K562 (cell line): ENCODE data around the gene UTRN. TPM values are rescaled to one million over a fixed set of nuclear protein-coding genes. Genes with fewer than 3 reads are reported as not detected.

Experiments
- ATAC-seq: fragments of 200-7000 bp; cut with Tn5 transposase; 3 replicates; pipeline ENCODE4 v1.9.1; 2020; ENCODE audit warnings: moderate library complexity
- BruUV-seq: library from RNA; stranded (reverse); fragments of 400-500 nt; replicated peaks from 2 replicates; lab custom pipeline; 2021; lab: Mats Ljungman, UMichigan
- CTCF ChIA-PET: fragments of 300-600 bp; formaldehyde crosslinking; extraction: SDS; loops from one replicate; lab custom pipeline; 2021; ENCODE audit warnings: low intra/inter-chr PET ratio; lab: Yijun Ruan, JAX
- POLR2A ChIA-PET: fragments of 300-600, 350-650 bp; sonication (Branson Sonifier 250); formaldehyde crosslinking; extraction: SDS; loops from one replicate; lab custom pipeline; 2021; ENCODE audit warnings: antibody characterized with exemption, inconsistent platforms; lab: Yijun Ruan, JAX
- DNase-seq, 4 experiments: peaks; one replicate each; pipeline versions ENCODE4 v3.0.0 to v3.0.0-alpha.2; 2011 to 2018; ENCODE audit warnings: low spot score in 3 of 4, mixed read lengths in 3 of 4; ENCODE audit errors: extremely low read depth in 1 of 4
- FAIRE-seq: peaks from 2 replicates; lab custom pipeline; 2011; peaks lifted over from hg19 to GRCh38; lab: Jason Lieb, UNC
- H2AFZ ChIP-seq: 2 replicates; pipeline ENCODE4 v1.6.0; 2011; ENCODE audit warnings: low read depth, low read length, control low read depth, inconsistent platforms
- H3K27ac ChIP-seq: fragments of 200-600 bp; 3 replicates; pipeline ENCODE4 v1.8.0; 2011; ENCODE audit warnings: low read depth, mild to moderate bottlenecking, control low read depth, inconsistent platforms, low read length, moderate library complexity, mixed read lengths; ENCODE audit errors: extremely low read depth
- H3K27me3 ChIP-seq, 2 experiments: fragments of 300-600 bp in 1 of 2; 2 replicates in 1 of 2; 3 replicates in 1 of 2; pipeline versions ENCODE4 v1.6.0 to v1.8.0; 2011; ENCODE audit warnings: inconsistent platforms in 2 of 2, low read length in 2 of 2, mild to moderate bottlenecking in 1 of 2, mixed read lengths in 1 of 2, moderate library complexity in 1 of 2; ENCODE audit not compliant: control insufficient read depth in 2 of 2, insufficient read depth in 2 of 2
- H3K36me3 ChIP-seq: fragments of 300-600 bp; 3 replicates; pipeline ENCODE4 v1.8.0; 2011; ENCODE audit warnings: mild to moderate bottlenecking, low read length, inconsistent platforms; ENCODE audit not compliant: control insufficient read depth, insufficient read depth
- H3K4me1 ChIP-seq, 2 experiments: fragments of 200-600 bp in 1 of 2; replicated peaks in 1 of 2; 2 replicates in 1 of 2; 3 replicates in 1 of 2; pipeline versions ENCODE4 v1.5.1 to v1.8.0; 2011; ENCODE audit warnings: inconsistent platforms in 2 of 2, low read length in 2 of 2, mild to moderate bottlenecking in 1 of 2, mixed read lengths in 1 of 2, moderate library complexity in 1 of 2; ENCODE audit not compliant: control insufficient read depth in 2 of 2, insufficient read depth in 2 of 2
- H3K4me2 ChIP-seq: 2 replicates; pipeline ENCODE4 v1.6.1; 2011; ENCODE audit warnings: low read length, control low read depth, inconsistent platforms, mixed read lengths; ENCODE audit not compliant: insufficient read depth
- H3K4me3 ChIP-seq: fragments of 200-600 bp; sonication (generic), shearing (Covaris generic); 2 replicates; pipeline ENCODE4 v1.5.1; 2016; ENCODE audit warnings: control low read depth, inconsistent platforms
- H3K79me2 ChIP-seq: fragments of 200-600 bp; 3 replicates; pipeline ENCODE4 v1.8.0; 2011; ENCODE audit warnings: low read length, inconsistent platforms; ENCODE audit not compliant: control insufficient read depth, insufficient read depth
- H3K9ac ChIP-seq, 2 experiments: 2 replicates each; pipeline versions ENCODE4 v1.6.0 to v1.6.1; 2011; ENCODE audit warnings: low read depth in 2 of 2, low read length in 2 of 2, control low read depth in 1 of 2, inconsistent platforms in 1 of 2, mild to moderate bottlenecking in 1 of 2, mixed read lengths in 1 of 2; ENCODE audit not compliant: insufficient read depth in 1 of 2
- H3K9me1 ChIP-seq: one replicate; pipeline ENCODE4 v1.6.0; 2011; ENCODE audit warnings: inconsistent platforms, mild to moderate bottlenecking, low read length, moderate library complexity; ENCODE audit not compliant: control insufficient read depth, insufficient read depth
- H3K9me3 ChIP-seq: replicated peaks from 2 replicates; pipeline ENCODE4 v1.5.1; 2011; ENCODE audit warnings: low read depth, low read length, inconsistent platforms; ENCODE audit not compliant: control insufficient read depth, insufficient read depth
- H4K20me1 ChIP-seq: replicated peaks from 2 replicates; pipeline ENCODE4 v1.6.1; 2011; ENCODE audit warnings: low read length, inconsistent platforms, mixed read lengths; ENCODE audit not compliant: control insufficient read depth, insufficient read depth
- ADNP ChIP-seq: fragments of 200-800 bp; sonication (Bioruptor generic); IDR thresholded peaks from 2 replicates; pipeline ENCODE4 v1.6.1; 2016; ENCODE audit warnings: missing genetic modification characterization, missing compliant biosample characterization
- NRF1 ChIP-seq, 2 experiments: fragments of 450-650 bp; IDR thresholded peaks in 1 of 2; conservative IDR thresholded peaks in 1 of 2; 2 replicates each; pipeline ENCODE4 v1.6.1; 2014; ENCODE audit warnings: mild to moderate bottlenecking in 2 of 2
- RBM25 ChIP-seq: fragments of 200-400 bp; formaldehyde crosslinking; IDR thresholded peaks from 2 replicates; pipeline ENCODE4 v1.6.1; 2018; ENCODE audit warnings: low read length, low read depth, moderate library complexity; ENCODE audit not compliant: severe bottlenecking
- ZFPM2 ChIP-seq: fragments of 250-450 bp; sonication (Bioruptor Pico); IDR thresholded peaks from 2 replicates; pipeline ENCODE4 v1.5.1; 2022; ENCODE audit warnings: mild to moderate bottlenecking
- WGBS: fragments of 100-300 bp; shearing (Covaris generic); methylation state at CpG from one replicate; pipeline ENCODE4 v1.1.6; 2016; ENCODE audit warnings: low coverage, mixed read lengths; ENCODE audit not compliant: insufficient coverage; ENCODE audit errors: missing lambda C conversion rate; 5-methylcytosine and 5-hydroxymethylcytosine counted together
- in situ Hi-C: fragments of 300-500 bp; cut with MboI; formaldehyde crosslinking; loops from 4 replicates; pipeline ENCODE4 v1.15.0; 2018; ENCODE audit warnings: inconsistent platforms, mixed read lengths
- intact Hi-C: fragments of 100-400 bp; cut with micrococcal nuclease; formaldehyde crosslinking; loops from 2 replicates; pipeline ENCODE4 v1.14.2; 2022
- polyA plus RNA-seq, 8 experiments: library from polyadenylated mRNA; depleted of rRNA in 4 of 8; stranded (reverse) in 5 of 8; unstranded in 3 of 8; fragments of >200 nt; fragmentation: Nextera tagmentation in 2 of 8; fragmentation: Illumina TruSeq in 1 of 8; extraction: Ambion mirVana in 2 of 8; extraction: Trizol in 1 of 8; gene quantifications; 2 replicates each; pipeline versions ENCODE4 v1.2.1 to v1.2.3, GENCODE V29; 2011 to 2014; ENCODE audit warnings: inconsistent platforms in 1 of 8, missing spikeins in 1 of 8
- total RNA-seq, 7 experiments: library from RNA; depleted of rRNA in 6 of 7; stranded (reverse); fragments of >200 nt in 6 of 7; fragmentation: Illumina TruSeq in 2 of 7; extraction: Trizol in 2 of 7; gene quantifications; 2 replicates each; pipeline versions ENCODE4 v1.2.1 to v1.2.3, GENCODE V29; 2011 to 2021; ENCODE audit warnings: low replicate concordance in 1 of 7

The UTRN gene
- total and polyA plus RNA-seq, 9 of the 15 experiments (the other 6 are each of a cell fraction or from before 2014, with no cell fraction given), result 0.94 to 22.4 (median 10.0) TPM

GRCh38 chr6:144262470-144263369 is 22.4 kb upstream of the UTRN start:
- Histone ChIP-seq H3K27ac (no peak overlapping the region), H3K79me2 (no peaks in the 10 kb centered on the region), H3K4me1 (no peaks in the 10 kb centered on the region), H3K4me2 (no peak overlapping the region), H3K9me1 (no peaks in the 10 kb centered on the region), H3K4me3 (no peak overlapping the region), H2AFZ (no peak overlapping the region), H3K36me3 (no peaks in the 10 kb centered on the region), H3K9ac (no peak overlapping the region), H3K9me3 (no peaks in the 10 kb centered on the region), H4K20me1 (no peaks in the 10 kb centered on the region), H3K27me3 (no peaks in the 10 kb centered on the region)
- 14% methylated on average over 10 of the region's 10 CpGs for WGBS
- peak; percentile 59 for TF ChIP-seq RBM25
- no peak for TF ChIP-seq ZFPM2 (CRISPR knock-in tag)
- ATAC-seq (no peak), FAIRE-seq (no peak), DNase-seq (no peak)
- CTCF ChIA-PET, result no interaction called here
- no TSS peak for BruUV-seq
- intact Hi-C loops (no loop called here), in situ Hi-C loops (no loop called here)
- POLR2A ChIA-PET, result interaction anchor here (0.6 kb wide), 1 partner anchor 46 kb away, joined by 3 read pairs; no protein-coding TSS in a partner anchor

- DNase-seq, result no peak
- H3K4me3 ChIP-seq, result no peak overlapping the region
- TF ChIP-seq ADNP (tag) (no peak), NRF1 (conservative IDR thresholded peaks at IDR 0.05 in 1 of 2, IDR thresholded peaks at IDR 0.05 in 1 of 2) (0 out of 4 replicates have a peak, but pooled peaks of 1 of the 2 experiments have one; percentile 13)
- TF ChIP-seq, all 486 proteins: peak for 1
- no peaks in the 10 kb centered on the region for H3K4me1 ChIP-seq
- no peaks in the 10 kb centered on the region for H3K79me2 ChIP-seq
- FAIRE-seq, result no peak
- WGBS, result 20% methylated on average over 3 of the region's 3 CpGs
- H2AFZ ChIP-seq, result no peak overlapping the region
- no peaks in the 10 kb centered on the region for H4K20me1 ChIP-seq
- no TSS peak for BruUV-seq
- CTCF ChIA-PET, result no interaction called here
- POLR2A ChIA-PET, result no interaction called here
- intact Hi-C loops (no loop called here), in situ Hi-C loops (no loop called here)
- H3K9ac ChIP-seq, result no peak overlapping the region
- H3K27ac ChIP-seq, result no peak overlapping the region
- no peaks in the 10 kb centered on the region for H3K9me1 ChIP-seq
- H3K36me3 ChIP-seq, result no peaks in the 10 kb centered on the region
- H3K9me3 ChIP-seq, result no peaks in the 10 kb centered on the region
- no peaks in the 10 kb centered on the region for H3K27me3 ChIP-seq
- ATAC-seq, result no peak
- H3K4me2 ChIP-seq, result no peak overlapping the region
These were observed 21.3 kb upstream of the UTRN start for GRCh38 chr6:144263786-144264185.
